ENCODE measurements around the gene IFNG.
"Not testable (repeated sequence)": the region's sequence is repeated elsewhere in the genome, so short reads cannot be mapped to it uniquely, and the experiment has no call there.

Gene IFNG

DNA sequence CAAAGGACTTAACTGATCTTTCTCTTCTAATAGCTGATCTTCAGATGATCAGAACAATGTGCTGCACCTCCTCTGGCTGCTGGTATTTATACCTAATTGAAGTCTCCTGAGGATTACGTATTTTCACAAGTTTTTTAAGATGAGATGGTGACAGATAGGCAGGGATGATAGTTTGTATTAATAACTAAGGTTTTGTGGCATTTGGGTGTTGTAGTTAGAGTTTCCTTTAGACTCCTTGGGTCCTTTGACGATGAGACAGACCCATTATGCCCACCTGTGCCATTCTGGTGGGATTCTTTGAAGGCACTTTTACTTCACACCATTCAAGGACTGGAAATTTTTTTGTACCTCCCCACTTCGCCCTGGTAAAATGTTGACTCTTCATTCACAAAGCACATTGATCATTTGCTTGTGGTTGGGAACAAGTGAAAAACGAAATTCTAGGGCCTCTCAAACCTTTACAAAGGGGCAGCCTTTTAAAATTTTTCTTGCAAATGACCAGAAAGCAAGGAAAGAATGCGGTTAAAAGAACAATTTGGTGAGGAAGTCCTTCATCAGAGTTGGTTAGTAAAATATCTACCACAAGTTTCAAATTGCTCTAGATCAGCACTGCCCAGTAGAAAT is at the start of gene IFNG:
Gene IFNG (minus strand): TSS at position 60 of the 624 bp plus-strand sequence. CDS start 125 bp downstream, outside the sequence.
- peak; percentile 77 for DNase-seq

DNA sequence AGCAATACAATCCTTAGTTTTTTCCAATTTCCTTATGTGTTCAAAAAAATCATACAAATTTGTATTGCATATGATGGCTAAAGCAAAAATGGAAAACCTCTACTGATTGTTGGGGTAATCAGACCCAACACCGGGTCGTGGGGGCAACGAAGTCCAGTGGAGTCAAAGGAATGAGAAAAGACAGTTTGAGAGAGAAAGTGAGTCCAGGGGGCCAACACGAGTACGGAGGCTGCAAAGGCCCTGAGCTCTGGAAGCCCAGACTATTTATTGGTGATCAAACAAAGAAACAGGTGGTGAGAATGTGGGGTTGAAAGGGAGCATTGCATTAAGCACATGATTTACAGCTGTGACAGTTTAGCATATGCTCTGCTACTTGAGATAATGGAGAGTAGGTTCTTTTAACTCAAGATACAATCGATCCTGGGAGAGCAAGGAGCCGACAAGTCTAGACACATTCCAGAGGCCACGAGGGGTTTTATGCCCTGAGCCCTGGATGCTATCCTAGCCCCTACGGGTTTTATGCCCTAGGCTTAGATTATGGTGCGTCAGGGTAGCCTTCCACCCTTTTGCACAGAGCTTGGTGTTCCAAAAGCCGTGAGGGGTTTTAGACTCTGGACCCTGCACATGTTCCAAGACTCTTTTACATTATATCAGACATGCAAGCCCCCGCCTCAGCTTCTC is 49.6 kb upstream of the IFNG start:
- not testable (repeated sequence) for DNase-seq

GRCh38 chr12:68207276-68207675 is 47.7 kb upstream of the IFNG start:
- no peak for DNase-seq

- no peak for DNase-seq
Measured at GRCh38 chr12:68206446-68206845, 46.9 kb upstream of the IFNG start.

DNA sequence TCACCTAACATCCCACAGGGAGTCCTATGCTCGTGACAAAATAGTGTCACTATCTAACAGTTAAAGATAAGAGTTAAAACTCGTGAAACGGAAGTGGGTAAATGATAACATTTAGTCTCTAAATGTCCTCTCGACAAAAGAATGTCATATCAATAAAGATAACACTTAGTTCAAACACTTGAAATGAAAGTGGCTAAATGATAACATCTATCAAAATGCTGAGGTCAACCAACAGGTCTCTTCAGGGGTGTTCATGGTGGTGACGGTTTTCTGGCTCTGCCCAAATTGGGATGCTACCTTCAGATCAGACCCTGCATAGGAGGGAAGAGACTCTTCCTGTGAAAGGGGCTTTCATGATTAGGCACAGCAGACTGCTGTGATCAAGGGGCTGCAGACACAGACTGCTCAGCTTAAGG is 43.9 kb upstream of the IFNG start:
- DNase-seq = peak; percentile 23

GRCh38 chr12:68200854-68201253 is 41.3 kb upstream of the IFNG start:
- DNase-seq = no peak

DNA sequence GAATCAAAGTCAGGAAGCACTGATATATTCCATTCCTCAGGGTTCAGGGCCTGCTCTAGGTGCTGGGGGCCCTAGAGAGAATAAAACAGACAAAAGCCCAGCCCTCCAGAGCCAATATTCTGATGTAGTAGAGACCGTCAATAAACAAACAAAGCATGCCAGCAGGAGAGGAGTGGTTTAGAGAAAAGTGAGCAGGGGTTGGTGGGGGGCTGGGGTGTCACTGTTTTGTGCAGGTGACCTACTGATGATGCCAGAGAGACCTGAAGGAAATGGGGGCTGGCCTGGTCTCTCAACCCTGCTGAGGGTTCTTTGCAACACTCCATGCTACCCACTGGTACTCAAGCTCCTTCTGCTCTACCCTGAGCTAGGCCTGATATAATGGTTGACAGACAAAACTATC is 39.6 kb upstream of the IFNG start:
- DNase-seq = no peak

GRCh38 chr12:68198507-68199086 is 39.1 kb upstream of the IFNG start:
- DNase-seq = no peak

GRCh38 chr12:68190301-68190700 is 30.8 kb upstream of the IFNG start:
- DNase-seq = no peak

DNA sequence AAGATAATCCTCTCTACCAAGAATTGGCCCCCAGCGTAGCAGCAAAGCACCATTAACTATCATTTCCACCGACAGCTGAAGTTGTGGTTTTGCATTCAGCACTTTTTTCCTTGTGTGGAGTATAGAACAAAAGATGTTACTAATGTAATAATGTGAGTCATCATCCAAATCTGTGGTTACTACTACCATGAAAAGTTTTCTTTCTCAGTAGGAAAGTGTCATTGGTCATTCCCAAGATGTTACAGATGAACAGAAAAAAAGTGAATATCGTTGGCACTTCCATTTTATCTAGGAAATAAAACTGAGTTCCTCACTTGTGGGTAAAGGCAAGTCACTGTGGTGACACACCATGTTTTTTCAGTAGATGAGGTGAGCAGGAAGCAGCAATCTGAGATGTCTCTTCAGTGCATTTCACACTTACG is 30.3 kb upstream of the IFNG start:
- peak; percentile 56 for DNase-seq

- no peak for DNase-seq
Measured at GRCh38 chr12:68185598-68185997, 26.1 kb upstream of the IFNG start.

GRCh38 chr12:68180792-68181744 is 21.5 kb upstream of the IFNG start:
- peak; percentile 66 for DNase-seq

- DNase-seq = no peak
Measured at GRCh38 chr12:68178774-68179439, 19.4 kb upstream of the IFNG start.

GRCh38 chr12:68178184-68178583 is 18.6 kb upstream of the IFNG start:
- DNase-seq = no peak

GRCh38 chr12:68177562-68177961 is 18.0 kb upstream of the IFNG start:
- DNase-seq = no peak

DNA sequence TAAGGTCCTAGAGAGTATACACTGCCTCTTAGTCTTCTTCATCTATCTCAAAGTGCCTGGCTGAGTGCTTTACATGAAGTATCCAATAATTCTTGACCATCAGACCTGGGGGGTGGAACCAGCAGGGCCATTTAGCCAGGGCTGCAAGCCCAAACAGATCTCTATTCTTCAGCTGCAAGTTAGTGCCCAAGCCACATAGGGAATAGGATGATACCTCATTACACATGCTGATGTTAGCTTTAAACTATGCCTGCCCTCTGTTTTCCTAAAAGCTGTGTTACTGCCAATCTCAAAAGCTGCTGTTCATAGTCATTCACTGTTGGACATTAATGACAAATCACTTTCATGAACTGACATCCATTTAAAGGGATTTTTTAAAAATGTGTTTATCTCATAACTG is 16.7 kb upstream of the IFNG start:
- no peak for DNase-seq

DNA sequence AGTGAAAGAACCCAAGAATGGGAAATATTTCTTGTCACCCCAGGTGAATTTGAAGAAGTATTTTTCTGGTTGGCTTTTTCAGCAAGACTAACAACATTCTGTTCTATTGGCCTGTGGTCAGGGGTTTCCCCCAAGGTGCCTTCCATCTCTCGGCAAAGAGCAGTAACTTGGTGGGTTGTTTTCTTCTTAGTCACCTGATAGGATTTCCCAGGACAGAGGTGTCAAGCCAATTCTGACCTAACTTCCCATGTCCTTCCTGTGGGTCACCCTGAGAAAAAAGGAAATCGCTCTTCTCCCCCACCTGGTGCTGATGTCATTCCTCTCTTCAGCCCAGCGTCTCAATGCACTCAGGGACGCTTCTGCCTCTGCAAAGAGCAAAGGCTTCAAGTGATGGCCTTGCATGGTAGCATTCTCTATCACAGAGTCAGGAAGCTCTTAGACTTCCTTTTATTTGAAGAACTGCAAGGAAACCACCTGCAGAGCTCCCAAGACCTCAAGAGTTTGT is 16.1 kb upstream of the IFNG start:
- DNase-seq = peak; percentile 83

GRCh38 chr12:68174761-68175160 is 15.2 kb upstream of the IFNG start:
- DNase-seq = not testable (repeated sequence)

- no peak for DNase-seq
Measured at GRCh38 chr12:68173792-68174191, 14.3 kb upstream of the IFNG start.

DNA sequence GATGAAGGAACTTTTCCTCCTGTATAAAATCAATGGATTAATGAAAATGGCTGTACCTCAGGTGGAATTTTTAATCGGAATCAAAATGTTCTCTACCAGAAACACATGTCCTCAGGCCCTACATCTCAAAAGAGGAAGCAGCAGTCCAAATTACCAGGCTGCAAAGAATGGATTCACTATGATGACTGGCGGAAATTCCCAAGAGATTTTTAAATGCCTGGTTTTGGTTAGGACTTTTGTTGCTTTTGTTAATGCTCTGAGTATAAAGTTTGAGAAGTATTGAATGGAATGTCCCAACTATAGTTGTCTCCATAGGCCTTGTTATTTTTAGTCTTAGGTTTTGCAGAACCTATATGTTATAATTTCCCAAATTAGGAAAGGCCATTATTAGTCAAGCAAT is 11.2 kb upstream of the IFNG start:
- no peak for DNase-seq

DNA sequence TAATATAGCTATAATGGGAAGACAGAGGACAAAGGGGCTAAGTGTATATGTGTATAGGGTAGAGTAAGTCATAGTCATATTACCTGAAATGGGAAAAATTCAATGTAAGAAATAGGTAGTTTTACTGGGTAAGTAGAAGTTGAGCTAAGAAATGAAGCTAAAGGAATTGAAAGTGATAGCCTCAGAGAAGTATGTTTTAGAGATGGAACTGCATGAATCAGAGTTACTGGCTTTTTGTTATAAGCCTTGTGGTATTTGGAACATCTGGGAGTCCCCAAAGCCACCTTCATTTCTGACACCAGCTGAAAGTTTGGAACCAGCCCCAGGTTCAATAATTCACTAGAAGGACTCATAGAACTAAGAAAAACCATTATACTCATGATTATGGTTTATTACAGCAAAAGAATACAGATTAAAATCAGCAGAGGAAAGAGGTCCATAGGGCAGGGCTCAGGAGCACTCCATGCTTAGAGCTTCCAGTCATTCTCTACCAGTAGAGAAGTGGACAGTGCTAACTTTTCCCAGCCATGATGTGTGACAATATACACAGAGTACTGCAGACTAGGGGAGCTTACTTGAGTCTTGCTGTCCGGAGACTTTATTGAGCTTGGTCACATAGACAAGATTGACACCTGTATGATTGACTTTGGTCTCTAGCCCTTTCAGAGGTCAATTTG is 9.8 kb upstream of the IFNG start:
- DNase-seq = no peak

DNA sequence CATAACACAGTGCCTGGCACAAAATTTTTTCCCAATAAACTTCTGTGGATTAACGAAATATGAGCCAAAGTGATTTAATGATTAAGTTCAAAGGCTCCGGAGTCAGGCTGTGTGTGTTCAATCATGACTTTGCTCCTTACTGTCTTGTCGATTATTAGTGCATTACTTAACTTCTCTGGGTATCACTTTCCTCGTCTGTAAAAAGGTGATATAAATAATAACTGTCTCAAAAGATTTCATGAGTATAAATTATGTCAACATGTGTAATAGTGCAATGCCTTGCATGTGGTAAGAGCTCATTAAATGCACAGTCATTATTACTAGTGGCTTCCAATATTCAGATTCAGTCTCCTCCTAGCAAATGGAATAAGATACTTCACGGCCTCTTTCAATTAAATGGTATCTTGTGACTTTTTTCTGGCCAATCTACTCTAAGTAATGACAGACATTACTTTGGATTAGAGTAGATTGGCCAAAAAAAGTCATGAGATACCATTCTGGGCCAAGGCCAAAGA is 6.8 kb upstream of the IFNG start:
- DNase-seq = no peak

Measured in CD4-positive, alpha-beta T cell treated with Interleukin-10 for 1 hour (primary cell).